GM18909 (cell line): ENCODE data around the gene HEATR3.

ENCODE experiments used
- ATAC-seq: cut with Tn5 transposase; IDR thresholded peaks from one replicate; pipeline ENCODE4 v1.9.1; 2021; ENCODE audit warnings: mild to moderate bottlenecking; ENCODE audit not compliant: unreplicated experiment, poor library complexity

The HEATR3 gene

DNA sequence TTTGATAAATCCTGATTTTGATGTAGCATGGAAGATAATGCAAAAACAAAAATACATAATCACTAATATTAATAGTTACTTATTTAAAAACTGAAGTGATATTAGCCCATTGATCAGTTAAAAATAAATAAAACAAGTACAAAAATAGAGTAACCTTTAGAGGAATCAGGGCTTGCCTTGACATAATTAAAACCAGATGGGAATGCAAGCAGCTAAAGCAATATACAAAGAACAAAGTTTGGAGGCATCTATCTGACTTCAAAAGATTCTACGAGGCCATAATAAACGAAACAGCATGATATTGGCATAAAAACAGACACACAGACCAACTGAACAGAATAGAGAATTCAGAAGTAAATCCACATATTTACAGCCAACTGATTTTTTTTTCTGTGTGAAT, 15.0 kb upstream of the HEATR3 start:
- ATAC-seq: no peak

DNA sequence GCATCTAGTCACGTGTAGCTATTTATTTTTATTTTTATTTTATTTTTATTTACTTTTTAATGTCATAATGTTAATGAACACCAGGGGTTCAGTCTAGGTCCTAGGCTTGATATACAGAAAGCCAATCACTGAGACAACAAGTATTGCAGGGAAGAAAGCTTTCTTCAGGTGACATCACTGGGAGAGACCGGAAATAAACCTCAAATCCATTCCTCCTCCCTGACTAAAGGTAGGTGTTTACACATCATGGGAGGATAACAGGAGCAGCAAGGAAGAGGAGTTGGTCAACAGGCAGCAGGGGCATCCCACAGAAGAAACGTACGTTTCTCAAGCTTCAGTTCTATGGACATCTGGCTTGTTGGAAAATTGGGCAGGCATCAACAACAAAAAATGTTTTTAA, 9.5 kb upstream of the HEATR3 start:
- ATAC-seq: no peak

DNA sequence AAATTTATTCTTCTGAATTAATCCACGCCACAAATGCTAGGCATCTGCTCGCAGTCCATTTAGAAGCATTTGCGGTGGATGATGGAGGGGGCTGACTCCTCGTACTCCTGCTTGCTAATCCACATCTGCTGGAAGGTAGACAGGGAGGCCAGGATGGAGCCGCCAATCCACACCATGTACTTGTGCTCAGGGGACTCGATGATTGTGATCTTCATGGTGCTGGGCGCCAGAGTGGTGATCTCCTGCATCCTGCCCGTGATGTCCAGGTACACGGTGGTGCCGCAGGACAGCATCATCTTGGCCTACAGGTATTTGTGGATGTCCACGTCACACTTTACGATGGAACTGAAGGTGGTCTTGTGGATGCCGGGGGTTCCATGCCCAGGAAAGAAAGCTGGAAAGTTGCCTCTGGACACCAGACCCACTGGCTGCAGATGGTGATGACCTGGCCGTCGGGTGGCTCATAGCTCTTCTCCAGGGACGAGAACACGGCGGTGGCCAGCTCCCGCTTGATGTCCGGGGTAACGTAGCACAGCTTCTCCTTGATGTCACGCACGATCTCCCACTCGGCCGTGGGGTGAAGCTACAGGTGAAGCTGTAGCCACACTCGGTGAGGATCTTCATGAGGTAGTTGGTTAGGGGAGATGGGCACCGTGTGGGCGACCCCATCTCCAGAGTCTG, 7.5 kb upstream of the HEATR3 start:
- ATAC-seq: no peak

DNA sequence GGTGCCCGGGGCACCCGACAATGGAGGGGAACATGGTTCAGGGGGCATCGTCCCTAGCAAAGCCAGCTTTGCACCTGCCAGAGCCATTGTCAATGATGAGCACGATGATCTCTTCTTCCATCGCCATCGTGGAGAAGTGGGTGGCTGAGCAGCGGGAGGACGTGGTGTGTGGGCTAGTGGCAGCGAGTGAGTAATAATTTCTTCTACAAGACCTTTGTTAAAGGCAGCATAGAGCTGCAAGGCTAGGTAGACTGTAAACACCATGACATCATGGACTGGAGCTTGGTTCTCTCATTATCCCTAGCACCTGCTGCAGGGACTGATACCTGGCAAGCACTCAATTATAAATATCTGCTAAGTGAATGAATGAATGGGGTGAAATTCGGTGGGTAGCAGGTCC, 6.7 kb upstream of the HEATR3 start:
- ATAC-seq: no peak

DNA sequence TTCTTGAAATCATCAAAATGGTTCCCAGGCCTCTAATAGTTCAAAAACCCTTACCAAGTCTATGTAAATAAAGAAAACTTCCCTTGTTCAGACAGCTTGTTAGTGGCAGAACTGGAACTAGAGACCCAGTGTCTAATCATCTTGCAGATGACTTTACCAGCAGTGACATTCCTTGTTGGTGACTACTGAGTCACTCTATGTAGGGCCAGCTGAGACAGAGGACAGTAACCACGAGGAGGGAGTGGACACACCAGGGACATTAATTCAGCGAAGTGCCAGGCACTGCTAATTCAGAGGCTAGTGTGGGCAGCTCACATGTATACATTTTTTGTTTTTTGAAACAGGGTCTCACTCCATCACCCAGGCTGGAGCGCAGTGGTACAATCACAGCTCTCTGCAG, 6.1 kb upstream of the HEATR3 start:
- ATAC-seq: no peak

DNA sequence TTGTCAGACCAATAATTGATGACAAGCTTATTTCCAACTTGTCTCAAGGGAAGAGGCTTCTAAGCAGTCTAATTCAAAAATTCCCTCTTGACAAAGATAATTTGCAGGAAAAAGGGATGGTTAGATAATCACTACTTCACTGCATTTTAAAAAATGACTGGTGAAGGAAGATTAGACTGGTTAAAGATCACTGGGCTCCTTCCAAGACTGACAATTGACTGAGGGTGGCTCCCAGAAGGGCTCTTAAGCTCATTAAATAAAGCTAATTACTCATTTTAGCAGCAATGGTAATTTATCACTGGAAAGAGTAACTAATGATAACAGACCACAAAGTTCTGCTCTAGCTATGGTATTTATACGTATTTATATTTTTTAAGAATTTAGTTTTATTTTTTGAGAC, 4.4 kb upstream of the HEATR3 start:
- ATAC-seq: no peak

DNA sequence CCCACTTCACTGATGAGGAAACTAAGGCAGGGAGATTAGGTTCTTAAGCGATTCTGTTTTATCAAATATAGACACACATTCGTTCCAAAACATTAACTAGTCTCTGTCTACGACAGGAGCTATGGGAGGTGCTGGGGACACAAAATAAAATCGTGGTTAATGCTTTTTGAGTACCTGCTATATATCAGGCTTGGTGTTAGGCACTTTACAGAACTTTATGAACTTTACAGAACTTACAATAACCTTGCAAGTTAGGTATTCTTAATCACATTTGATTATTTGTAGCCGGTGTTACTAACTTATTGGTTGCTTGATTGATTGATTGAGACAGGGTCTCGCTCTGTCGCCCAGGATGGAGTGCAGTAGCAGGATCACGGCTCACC, 538 bp upstream of the HEATR3 start:
- no peak for ATAC-seq

DNA sequence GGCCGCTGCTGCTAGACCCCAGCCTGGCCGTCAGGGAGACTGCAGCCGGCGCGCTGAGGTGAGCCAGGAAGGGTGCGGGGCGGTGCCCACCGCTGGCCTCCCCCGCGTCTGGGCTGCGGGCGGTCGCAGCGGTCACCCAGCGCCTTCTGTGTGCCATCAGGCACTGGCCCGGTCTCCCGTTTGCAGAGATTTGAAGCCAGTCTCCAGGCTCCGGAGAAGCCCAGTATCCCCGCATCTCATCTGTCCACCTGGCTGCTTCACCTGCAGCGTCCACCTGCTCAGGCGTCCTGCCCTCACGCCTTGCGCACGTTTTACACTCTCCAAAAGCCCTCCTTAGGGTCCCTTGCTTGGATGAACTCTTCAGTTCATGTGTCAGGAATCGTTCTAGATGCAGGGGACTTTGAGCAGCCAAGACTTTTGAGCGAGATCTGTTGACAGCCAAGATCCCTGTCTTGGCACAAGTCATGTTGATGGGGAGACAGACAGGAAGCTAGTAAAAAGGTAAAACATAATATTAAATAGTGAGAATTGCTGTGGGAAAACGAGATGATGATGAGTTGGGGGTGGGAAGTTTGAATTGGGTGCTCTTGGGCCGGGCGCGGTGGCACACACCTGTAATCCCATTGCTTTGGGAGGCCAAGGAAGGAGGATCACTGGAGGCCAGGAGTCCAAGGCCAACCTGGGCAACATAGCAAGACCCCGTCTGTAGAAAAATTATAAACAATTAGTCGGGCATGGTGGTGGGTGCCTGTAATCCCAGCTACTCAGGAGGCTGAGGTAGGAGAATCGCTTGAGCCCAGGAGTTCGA, 916 bp downstream of the HEATR3 start:
- no peak for ATAC-seq

DNA sequence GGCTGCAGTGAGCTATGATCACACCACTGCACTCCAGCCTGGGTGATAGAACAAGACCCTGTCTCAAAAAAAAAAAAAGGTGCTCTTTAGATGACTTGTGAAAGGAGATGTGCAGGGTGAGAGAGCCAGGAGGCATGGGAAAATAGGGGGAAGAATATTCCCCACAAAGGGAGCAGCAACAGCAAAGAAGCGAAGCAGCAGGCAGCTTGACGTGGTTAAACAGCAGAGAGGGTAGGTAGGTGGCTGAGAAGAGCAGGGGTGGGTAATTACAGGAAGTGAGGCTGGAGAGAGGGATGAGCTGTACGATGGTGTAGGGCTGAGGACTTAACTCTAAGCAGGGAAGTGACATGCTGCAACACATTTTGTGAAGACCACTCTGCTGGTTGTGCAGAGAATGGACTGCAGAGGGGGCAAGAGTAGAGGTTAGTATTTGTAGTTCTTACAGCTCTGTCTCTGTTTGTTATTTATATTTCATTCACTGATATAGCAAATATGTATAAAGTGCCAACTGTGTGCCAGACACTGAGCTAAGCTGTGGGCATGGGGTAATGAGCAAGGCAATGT, 1.6 kb downstream of the HEATR3 start:
- ATAC-seq: no peak

DNA sequence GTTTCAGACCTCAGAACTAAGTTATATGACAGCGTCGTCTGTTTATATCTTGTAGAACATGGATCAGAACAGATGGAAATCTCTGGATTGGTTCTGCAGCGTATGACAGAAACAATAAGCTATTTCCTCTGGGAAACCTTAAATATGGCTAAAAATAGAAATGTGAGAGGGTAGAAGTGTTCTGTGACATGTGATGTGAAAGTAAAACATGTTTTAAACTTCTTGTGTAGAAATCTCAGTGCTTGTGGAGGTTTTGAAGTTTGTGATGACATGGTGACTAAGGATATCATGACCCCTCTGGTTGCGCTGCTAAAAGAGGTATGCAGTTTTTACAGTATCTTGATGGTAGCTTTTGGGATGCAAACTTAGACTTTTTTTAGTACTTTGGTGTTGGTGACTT, 2.8 kb downstream of the HEATR3 start:
- ATAC-seq: no peak

DNA sequence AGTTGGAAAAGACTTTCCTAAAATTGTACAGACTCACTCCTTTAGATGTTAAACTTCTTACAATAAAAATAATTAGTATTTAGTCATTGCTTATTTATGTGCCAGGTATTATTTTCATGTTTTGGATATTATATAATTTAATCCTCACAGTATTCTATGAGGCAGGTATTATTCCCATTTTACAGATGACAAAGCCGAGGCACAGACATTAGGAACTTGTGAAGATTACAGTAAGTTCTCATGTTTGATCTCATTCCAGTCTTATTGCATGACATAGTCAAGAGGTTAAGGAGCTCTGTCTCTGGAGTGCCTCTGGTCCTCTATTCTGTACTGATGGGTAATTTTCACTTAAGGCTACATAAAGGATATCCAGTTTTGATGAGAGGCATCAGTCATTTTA, 3.3 kb downstream of the HEATR3 start:
- ATAC-seq: no peak

DNA sequence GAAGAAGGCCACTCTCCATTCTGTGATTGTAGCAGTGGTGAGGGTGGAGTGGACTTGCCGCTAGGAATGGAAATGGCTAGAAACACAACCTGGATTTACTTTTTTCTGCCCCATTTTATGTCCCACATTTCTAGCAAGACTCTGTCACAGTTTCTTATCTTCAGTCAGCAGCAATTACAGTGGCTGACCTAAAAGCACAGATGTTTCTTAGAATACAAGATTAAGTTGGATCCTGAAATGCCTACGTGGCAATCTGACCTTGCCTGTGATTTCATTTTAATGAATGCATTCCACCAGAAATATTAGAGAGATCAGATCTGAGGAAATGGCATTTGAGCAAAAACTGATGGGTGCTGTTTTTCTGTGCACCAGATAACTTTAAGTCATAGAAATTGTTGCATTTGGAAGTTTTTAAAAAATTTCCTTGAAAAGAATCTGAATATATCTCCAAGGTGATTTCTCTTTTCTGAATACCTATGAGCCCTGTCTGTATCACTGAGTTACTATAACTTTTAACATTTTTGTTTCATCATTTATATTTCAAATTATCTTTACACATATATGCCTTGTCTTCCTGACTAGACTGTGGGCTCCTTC, 5.4 kb downstream of the HEATR3 start:
- no peak for ATAC-seq

DNA sequence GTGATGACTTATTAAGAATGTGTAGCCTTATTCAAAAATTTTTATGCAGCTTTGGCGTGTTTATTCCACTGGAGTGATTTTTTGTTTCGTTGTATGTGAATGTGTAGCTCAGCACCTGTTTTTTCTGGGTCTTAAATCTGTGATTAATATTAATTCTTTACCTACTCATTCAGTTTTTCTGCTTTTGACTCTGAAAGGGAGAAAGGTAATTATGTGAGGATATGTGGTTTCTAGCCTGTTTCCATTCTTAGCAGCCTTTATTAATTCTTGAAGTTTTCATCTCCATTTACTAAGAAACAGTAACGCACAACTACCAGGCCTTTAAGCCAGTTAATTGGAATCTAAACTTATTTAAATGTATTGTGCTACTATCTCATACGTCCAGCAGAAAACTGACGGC, 7.0 kb downstream of the HEATR3 start:
- ATAC-seq: no peak

DNA sequence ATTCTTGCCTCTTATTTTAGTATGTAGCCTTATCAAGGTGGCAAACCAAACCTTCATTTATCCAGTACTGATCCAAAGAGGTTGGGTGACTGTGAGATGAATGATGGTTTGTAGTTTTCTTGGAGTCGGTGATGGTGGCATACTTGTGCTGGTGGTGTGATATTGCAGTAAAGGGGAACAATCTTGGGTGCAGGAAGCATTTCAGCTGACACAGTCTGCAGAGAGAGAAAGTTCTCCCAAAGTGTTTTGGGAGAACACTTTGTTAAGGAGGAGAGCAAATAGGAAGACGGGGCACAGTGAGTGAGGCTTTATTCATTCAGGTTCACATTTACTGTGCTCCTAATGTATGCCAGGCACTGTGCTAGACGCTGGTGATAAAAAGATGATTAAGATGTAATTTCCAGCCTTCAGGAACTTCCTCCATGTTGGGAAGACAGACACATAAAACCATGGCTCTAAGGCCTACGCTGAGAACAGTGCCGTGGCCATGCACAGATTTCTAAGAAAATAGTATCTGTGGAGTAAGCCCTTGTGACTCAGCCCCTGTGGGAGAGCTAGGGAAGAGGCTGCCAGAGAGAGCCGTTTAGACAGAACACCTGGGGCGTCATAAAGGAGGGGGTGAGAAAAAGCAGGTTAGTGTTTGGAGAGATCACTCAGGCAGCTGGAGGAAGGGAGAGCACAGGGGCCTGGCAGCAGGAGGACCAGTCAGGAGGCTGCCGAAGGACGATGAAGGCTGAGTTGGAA, 13.8 kb downstream of the HEATR3 start:
- no peak for ATAC-seq

DNA sequence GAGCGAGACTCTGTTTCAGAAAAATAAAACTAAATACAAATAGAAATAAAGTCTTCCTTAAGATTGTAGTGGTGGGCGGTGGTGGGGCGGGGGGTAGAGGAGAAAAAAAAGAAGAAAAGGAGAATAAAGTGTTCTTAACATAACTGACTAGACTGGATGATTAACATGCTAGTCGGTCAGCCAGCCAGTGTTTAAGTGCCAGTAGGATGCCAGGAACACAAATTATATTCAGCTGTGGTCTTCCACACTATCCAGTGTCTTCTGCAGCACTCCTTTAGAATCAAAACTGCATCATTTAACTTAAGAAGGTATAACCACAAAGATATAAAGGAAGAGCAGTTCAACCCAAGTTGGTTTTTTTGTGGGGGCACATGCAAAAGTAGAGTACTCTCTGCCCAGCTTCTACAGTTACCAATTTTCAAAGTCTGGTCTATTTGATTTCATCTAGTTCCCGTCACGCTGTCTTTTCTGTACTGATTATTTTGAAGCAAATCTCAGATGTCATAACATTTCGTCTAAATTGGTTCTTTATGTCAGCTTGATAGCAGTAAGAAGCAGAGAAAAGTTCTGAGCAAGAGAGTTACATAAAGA, 15.8 kb downstream of the HEATR3 start:
- ATAC-seq: no peak

DNA sequence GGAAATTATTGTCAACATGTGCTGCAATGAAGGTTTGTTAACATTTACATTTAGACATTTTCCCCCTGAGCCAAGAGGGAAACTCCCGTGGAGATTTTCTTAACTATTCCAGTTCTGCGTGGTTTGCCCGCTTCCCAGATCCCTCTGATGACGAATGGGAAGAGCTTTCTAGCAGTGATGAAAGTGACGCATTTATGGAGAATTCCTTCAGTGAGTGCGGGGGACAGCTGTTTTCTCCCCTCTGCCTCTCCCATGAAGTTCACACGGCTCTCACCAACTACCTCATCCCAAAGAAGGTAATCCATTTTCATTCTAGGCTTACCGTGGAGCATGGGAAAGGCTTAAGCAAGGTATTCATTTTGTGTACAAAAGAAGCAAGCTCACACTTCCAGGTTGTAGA, 18.2 kb downstream of the HEATR3 start:
- ATAC-seq: no peak

DNA sequence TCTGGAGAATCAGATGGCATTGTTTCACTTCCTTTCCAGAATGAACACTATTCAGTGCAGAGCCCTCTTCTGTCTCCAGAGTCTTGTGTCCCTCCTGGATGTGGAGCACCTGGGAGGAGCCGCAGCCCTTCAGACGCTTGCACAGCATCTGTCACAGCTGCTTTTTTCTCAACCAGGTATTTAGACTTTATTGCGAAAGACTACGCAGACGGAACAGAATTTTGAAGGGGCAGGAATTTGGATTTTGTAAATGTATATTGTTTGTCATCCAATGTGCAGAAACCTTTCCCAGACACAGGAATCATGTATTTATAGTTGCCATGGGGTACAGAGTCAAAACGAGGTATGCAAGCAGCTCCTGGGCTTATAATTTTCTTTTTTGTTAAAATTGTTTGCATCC, 20.4 kb downstream of the HEATR3 start:
- no peak for ATAC-seq

DNA sequence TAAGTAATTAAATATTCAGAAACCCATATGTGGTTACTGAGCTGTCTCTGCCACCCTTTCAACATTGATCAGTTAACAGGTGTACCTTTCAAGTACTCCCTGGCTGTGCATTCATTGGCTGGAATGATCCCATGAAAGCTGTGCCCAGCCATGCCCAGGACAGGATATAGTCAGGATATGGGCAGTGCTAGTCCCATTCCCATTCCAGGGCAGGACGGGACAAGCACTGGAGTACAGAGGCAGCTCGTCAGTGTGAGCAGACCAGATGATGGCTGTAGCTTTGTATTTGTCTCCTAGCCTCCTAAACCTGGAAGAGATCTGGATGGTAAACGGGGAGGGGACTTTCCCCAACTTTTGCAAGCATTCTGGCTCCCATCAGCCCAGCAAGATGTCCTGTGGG, 22.5 kb downstream of the HEATR3 start:
- no peak for ATAC-seq

DNA sequence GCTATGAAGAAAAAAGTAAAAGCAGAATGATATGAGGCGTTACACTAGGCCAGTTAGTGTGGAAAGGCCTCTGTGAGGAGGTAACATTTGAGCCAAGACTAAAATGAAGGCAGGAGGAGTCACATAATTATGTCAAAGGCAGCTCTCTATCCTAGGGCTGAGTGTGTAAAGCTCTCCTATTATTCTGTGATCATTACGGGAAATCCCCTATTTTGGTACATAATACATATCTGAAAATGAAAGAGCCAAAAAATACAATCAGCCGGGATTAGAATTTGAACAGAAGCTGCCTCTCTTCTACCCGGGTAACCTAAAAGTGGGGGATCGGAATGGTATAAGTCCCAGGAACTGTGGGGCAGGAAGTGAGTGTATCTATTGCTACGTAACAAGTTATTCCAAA, 27.1 kb downstream of the HEATR3 start:
- no peak for ATAC-seq
